CD4-positive, CD25-positive, alpha-beta regulatory T cell (primary cell): ENCODE data around the gene DOCK8. TPM values are rescaled to one million over a fixed set of nuclear protein-coding genes. Genes with fewer than 3 reads are reported as not detected.

Experiments used
- ATAC-seq, 2 donors: fragments of 150-1000 bp; cut with Tn5 transposase; one replicate each; pipeline ENCODE4 v1.10.0; 2021; ENCODE audit warnings: low read depth in 2 of 2, moderate number of reproducible peaks in 2 of 2, moderate library complexity in 1 of 2
- DNase-seq, 3 donors: peaks; one replicate each; pipeline versions ENCODE4 v3.0.0 to v3.0.0-alpha.2; 2012 to 2022; ENCODE audit warnings: mixed read lengths in 1 of 3
- H3K27ac ChIP-seq: one replicate; pipeline ENCODE4 v1.7.0; 2013; ENCODE audit warnings: mild to moderate bottlenecking, low read length; ENCODE audit not compliant: insufficient read depth, poor library complexity, severe bottlenecking
- H3K27me3 ChIP-seq: one replicate; pipeline ENCODE4 v1.7.0; 2013; ENCODE audit warnings: low read length; ENCODE audit not compliant: control insufficient read depth, insufficient read depth
- H3K36me3 ChIP-seq: one replicate; pipeline ENCODE4 v1.7.0; 2013; ENCODE audit warnings: mild to moderate bottlenecking, low read length, moderate library complexity; ENCODE audit not compliant: control insufficient read depth, insufficient read depth
- H3K4me1 ChIP-seq: 2 replicates; pipeline ENCODE4 v1.7.0; 2013; ENCODE audit warnings: mild to moderate bottlenecking, low read length; ENCODE audit not compliant: insufficient read depth, control insufficient read depth, poor library complexity, severe bottlenecking
- H3K4me3 ChIP-seq: one replicate; pipeline ENCODE4 v1.7.0; 2013; ENCODE audit warnings: low read depth, mild to moderate bottlenecking, low read length, moderate library complexity
- H3K9me3 ChIP-seq, 2 experiments: 1 replicate in 1 of 2; 2 replicates in 1 of 2; pipeline ENCODE4 v1.7.0; 2013; ENCODE audit warnings: low read length in 2 of 2, mild to moderate bottlenecking in 1 of 2, moderate library complexity in 1 of 2; ENCODE audit not compliant: control insufficient read depth in 2 of 2
- H3K27ac Mint-ChIP-seq, 3 donors: one replicate each; pipeline ENCODE4 v1.8.0; 2020 to 2022; ENCODE audit warnings: mild to moderate bottlenecking in 3 of 3, mixed read lengths in 3 of 3, moderate library complexity in 2 of 3
- H3K27me3 Mint-ChIP-seq: one replicate; pipeline ENCODE4 v1.8.0; 2022; ENCODE audit warnings: mild to moderate bottlenecking, mixed read lengths
- H3K36me3 Mint-ChIP-seq: one replicate; pipeline ENCODE4 v1.8.0; 2020; ENCODE audit warnings: mixed read lengths
- H3K4me1 Mint-ChIP-seq, 4 donors: one replicate each; pipeline ENCODE4 v1.8.0; 2020 to 2022; ENCODE audit warnings: mixed read lengths in 4 of 4, mild to moderate bottlenecking in 1 of 4
- H3K4me3 Mint-ChIP-seq, 4 donors: one replicate each; pipeline ENCODE4 v1.8.0; 2020 to 2022; ENCODE audit warnings: mild to moderate bottlenecking in 4 of 4, mixed read lengths in 4 of 4, moderate library complexity in 3 of 4
- H3K9me3 Mint-ChIP-seq, 7 donors: one replicate each; pipeline ENCODE4 v1.8.0; 2020 to 2022; ENCODE audit warnings: mixed read lengths in 7 of 7, mild to moderate bottlenecking in 3 of 7, moderate library complexity in 2 of 7
- polyA plus RNA-seq, 4 donors: library from polyadenylated mRNA; unstranded; fragments of 300-500 nt; fragmentation: Illumina TruSeq; gene quantifications; one replicate each; pipeline ENCODE4 v1.2.3, GENCODE V29; 2021
- total RNA-seq: library from RNA; stranded (reverse); gene quantifications from one replicate; pipeline ENCODE4 v1.2.3, GENCODE V29; 2022

The DOCK8 gene
- total and polyA plus RNA-seq, 5 donors from 2014 or later = 51.8 to 219 (median 54.4) TPM

DNA sequence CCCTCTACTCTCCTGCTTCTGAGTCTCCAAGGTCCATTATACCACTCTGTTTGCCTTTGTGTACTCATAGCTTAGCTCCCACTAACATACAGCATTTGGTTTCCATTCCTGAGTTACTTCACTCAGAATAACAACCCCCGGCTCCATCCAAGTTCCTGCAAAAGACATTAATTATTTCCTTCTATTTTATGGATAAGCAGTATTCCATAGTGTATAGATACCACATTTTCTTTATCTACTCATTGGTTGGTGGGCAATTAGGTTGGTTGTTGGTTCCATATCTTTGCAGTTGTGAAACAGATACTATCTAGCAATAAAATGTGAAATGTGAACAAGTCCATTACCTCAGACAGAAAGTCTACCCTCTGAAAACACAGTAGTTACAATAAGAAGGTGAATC lies 110.3 kb downstream of the DOCK8 start:
- peaks cover 75% of the 10 kb centered on the region for H3K36me3 ChIP-seq
- H3K27me3 ChIP-seq = no peaks in the 10 kb centered on the region
- Mint-ChIP-seq H3K27ac (peak overlapping the region in 1 of 3 donors; percentile 39), H3K27me3 (no peaks in the 10 kb centered on the region), H3K36me3 (peaks cover 48% of the 10 kb centered on the region), H3K4me3 (no peak overlapping the region), H3K9me3 (peaks cover 0 to 1% (median 0%) of the 10 kb centered on the region in 7 donors), H3K4me1 (peaks cover 0 to 18% (median 9%) of the 10 kb centered on the region in 4 donors)
- ATAC-seq = no peak
- H3K27ac ChIP-seq = no peak overlapping the region
- H3K4me1 ChIP-seq = no peaks in the 10 kb centered on the region
- DNase-seq = no peak
- H3K4me3 ChIP-seq = no peak overlapping the region
- no peaks in the 10 kb centered on the region for H3K9me3 ChIP-seq

DNA sequence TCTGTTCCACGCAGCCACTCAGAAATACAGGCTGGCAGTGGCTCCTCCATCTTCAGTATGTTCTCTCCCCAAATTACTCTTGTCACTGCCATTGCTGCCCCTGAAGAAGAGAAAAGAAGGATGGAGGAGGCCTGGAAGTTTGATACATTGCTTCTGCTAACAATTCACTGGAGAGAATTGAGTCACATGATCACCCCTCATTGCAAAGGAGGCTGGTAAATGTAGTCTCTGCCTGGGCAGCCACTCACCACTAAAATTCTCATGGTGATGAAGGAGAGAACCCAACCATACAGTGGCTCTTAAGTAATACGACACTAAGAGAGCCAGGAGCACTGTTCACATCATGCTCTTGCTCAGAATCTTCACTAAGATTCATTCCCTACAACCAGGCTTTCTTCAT lies 112.0 kb downstream of the DOCK8 start:
- Histone ChIP-seq H3K36me3 (peaks cover 90% of the 10 kb centered on the region), H3K4me3 (no peak overlapping the region), H3K4me1 (no peaks in the 10 kb centered on the region), H3K9me3 (no peaks in the 10 kb centered on the region), H3K27me3 (no peaks in the 10 kb centered on the region), H3K27ac (no peak overlapping the region)
- Mint-ChIP-seq H3K9me3 (peaks cover 0 to 1% (median 0%) of the 10 kb centered on the region in 7 donors), H3K4me1 (peaks cover 0 to 26% (median 11%) of the 10 kb centered on the region in 4 donors), H3K36me3 (peaks cover 60% of the 10 kb centered on the region), H3K4me3 (no peak overlapping the region), H3K27ac (peak overlapping the region; percentile 5 to 76 (median 73)), H3K27me3 (no peaks in the 10 kb centered on the region)
- DNase-seq = no peak
- no peak for ATAC-seq

DNA sequence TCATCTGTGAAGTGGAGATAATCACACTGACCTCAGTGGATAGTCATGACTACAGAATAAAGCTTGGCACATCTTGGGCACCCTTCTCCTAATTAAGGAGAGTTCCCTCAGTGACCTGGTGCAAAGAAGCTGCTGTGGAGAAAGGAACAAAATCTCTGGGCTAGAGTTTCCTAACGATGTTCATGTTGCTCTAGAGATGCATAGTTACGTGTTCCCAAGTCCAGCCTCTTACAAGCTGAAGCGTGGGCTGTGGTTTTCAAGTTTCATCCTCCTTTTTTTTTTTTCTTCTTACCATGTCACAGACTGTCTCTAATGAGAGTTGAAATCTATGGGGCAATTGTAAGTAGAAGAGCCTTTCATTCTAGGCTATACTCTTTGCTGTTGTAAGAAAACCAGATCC lies 113.8 kb downstream of the DOCK8 start:
- peaks cover 0 to 26% (median 12%) of the 10 kb centered on the region in 4 donors for H3K4me1 Mint-ChIP-seq
- peak overlapping the region in 2 of 3 donors; percentile 16 to 80 for H3K27ac Mint-ChIP-seq
- ATAC-seq (no peak), DNase-seq (no peak)
- H3K9me3 ChIP-seq = no peaks in the 10 kb centered on the region
- H3K27ac ChIP-seq = no peak overlapping the region
- peaks cover 68% of the 10 kb centered on the region for H3K36me3 Mint-ChIP-seq
- H3K27me3 Mint-ChIP-seq = no peaks in the 10 kb centered on the region
- H3K27me3 ChIP-seq = no peaks in the 10 kb centered on the region
- H3K4me3 Mint-ChIP-seq = no peak overlapping the region
- H3K4me3 ChIP-seq = no peak overlapping the region
- peaks cover 97% of the 10 kb centered on the region for H3K36me3 ChIP-seq
- no peaks in the 10 kb centered on the region for H3K4me1 ChIP-seq
- H3K9me3 Mint-ChIP-seq = peaks cover 0 to 1% (median 0%) of the 10 kb centered on the region in 7 donors

DNA sequence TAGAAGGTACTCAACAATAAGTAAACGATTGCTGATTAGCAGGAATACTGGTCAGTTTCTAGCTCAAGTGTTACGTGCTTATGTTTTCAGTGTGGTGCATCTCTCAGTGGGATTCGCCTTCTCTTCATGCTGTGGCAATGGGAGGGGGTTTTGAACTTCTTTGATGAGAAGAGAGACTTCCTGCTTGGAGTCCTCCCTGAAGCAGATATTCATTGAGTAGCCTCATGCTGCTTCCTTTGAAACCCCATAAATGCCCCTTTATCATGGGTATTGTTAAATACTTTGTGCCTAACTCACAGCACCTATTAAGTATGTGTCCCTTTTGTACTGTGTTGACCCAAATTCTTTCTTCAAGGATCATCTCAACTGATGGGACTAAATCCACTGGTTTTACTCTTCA lies 116.5 kb downstream of the DOCK8 start:
- Histone ChIP-seq H3K4me1 (no peaks in the 10 kb centered on the region), H3K27ac (no peak overlapping the region), H3K36me3 (peaks cover 97% of the 10 kb centered on the region), H3K4me3 (no peak overlapping the region), H3K27me3 (no peaks in the 10 kb centered on the region), H3K9me3 (no peaks in the 10 kb centered on the region)
- H3K36me3 Mint-ChIP-seq = peaks cover 71% of the 10 kb centered on the region
- H3K27me3 Mint-ChIP-seq = no peaks in the 10 kb centered on the region
- peak overlapping the region; percentile 17 to 48 (median 40) for H3K27ac Mint-ChIP-seq
- DNase-seq (no peak), ATAC-seq (no peak)
- H3K4me3 Mint-ChIP-seq = no peak overlapping the region
- peaks cover 0 to 28% (median 19%) of the 10 kb centered on the region in 4 donors for H3K4me1 Mint-ChIP-seq
- peaks cover 0 to 1% (median 0%) of the 10 kb centered on the region in 7 donors for H3K9me3 Mint-ChIP-seq

DNA sequence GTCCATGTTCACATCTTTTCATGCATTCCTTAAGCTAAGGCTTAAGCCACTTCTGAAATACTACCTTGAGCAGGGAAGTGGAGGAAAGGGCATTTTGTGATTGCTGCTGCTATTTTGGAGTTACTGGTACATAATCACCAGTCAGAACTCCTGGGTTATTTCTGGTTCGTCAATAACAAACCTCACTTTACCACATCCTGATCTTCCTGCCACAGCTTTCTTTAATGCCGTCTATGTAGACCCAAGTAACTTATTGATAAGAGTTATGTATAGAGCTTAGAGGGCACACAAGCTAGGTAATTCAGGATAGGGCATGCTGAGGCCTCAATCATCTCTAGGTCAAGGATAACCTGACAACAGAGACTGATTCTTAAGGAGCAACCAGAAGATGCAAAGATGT lies 120.7 kb downstream of the DOCK8 start:
- H3K9me3 Mint-ChIP-seq = no peaks in the 10 kb centered on the region
- peaks cover 0 to 19% (median 14%) of the 10 kb centered on the region in 4 donors for H3K4me1 Mint-ChIP-seq
- H3K4me3 Mint-ChIP-seq = no peak overlapping the region
- peaks cover 64% of the 10 kb centered on the region for H3K36me3 Mint-ChIP-seq
- DNase-seq = no peak
- no peak overlapping the region for H3K27ac ChIP-seq
- H3K4me3 ChIP-seq = no peak overlapping the region
- peak overlapping the region in 1 of 3 donors; percentile 21 for H3K27ac Mint-ChIP-seq
- H3K27me3 ChIP-seq = no peaks in the 10 kb centered on the region
- H3K36me3 ChIP-seq = peaks cover 94% of the 10 kb centered on the region
- H3K4me1 ChIP-seq = no peaks in the 10 kb centered on the region
- no peaks in the 10 kb centered on the region for H3K9me3 ChIP-seq
- H3K27me3 Mint-ChIP-seq = no peaks in the 10 kb centered on the region
- ATAC-seq = peak in 1 of 2 donors; percentile 71

DNA sequence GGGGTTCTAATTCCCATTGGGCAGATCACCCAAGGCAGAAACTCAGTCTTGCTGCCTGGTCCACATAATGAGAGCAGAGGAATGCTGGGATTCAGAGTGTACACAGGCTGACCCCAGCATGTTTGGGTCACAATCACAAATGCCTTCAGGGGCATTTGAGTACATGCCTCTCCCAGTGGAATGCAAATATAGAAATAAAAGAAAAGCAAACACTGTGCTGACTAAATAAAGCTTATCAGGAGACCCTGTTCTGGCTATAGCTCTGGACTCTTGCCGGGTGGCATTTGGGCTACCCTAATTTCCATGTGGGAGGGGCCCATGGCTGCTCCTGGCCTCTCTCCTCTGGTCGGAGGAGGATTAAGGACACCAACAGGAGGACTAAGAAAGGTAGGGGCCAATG lies 121.4 kb downstream of the DOCK8 start:
- ATAC-seq = no peak
- no peaks in the 10 kb centered on the region for H3K4me1 ChIP-seq
- no peak for DNase-seq
- Mint-ChIP-seq H3K4me1 (peaks cover 0 to 16% (median 13%) of the 10 kb centered on the region in 4 donors), H3K9me3 (no peaks in the 10 kb centered on the region), H3K27me3 (no peaks in the 10 kb centered on the region), H3K36me3 (peaks cover 58% of the 10 kb centered on the region), H3K27ac (peak overlapping the region in 2 of 3 donors; percentile 25 to 81), H3K4me3 (peak overlapping the region in 1 of 4 donors; percentile 66)
- no peak overlapping the region for H3K27ac ChIP-seq
- no peaks in the 10 kb centered on the region for H3K9me3 ChIP-seq
- H3K27me3 ChIP-seq = no peaks in the 10 kb centered on the region
- H3K36me3 ChIP-seq = peaks cover 94% of the 10 kb centered on the region
- H3K4me3 ChIP-seq = no peak overlapping the region

DNA sequence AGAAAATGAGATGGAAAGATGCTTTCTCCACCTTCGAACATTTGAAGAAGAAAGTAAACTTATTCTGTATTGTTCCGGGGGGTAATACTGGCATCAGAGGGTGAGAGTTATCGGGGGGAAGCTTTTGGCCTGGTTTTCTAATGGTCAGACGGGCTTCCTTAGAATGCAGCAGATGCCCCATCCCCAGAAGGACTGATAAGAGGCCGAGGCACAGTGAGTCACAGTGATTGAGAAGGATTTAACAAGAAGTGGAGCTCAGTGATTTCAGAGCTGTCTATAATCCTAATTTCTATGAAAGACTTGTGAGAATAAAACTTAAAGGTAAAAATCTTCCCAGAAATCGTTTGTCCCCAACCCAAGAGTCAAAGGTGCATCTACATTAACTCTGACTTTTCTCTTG lies 123.9 kb downstream of the DOCK8 start:
- H3K27ac Mint-ChIP-seq = no peak overlapping the region
- peaks cover 97% of the 10 kb centered on the region for H3K36me3 ChIP-seq
- DNase-seq (no peak), ATAC-seq (no peak)
- no peaks in the 10 kb centered on the region for H3K27me3 ChIP-seq
- H3K9me3 Mint-ChIP-seq = no peaks in the 10 kb centered on the region
- H3K4me3 Mint-ChIP-seq = no peak overlapping the region
- H3K4me3 ChIP-seq = no peak overlapping the region
- no peaks in the 10 kb centered on the region for H3K9me3 ChIP-seq
- peaks cover 56% of the 10 kb centered on the region for H3K36me3 Mint-ChIP-seq
- H3K27ac ChIP-seq = no peak overlapping the region
- no peaks in the 10 kb centered on the region for H3K27me3 Mint-ChIP-seq
- no peaks in the 10 kb centered on the region for H3K4me1 ChIP-seq
- peaks cover 0 to 16% (median 8%) of the 10 kb centered on the region in 4 donors for H3K4me1 Mint-ChIP-seq

DNA sequence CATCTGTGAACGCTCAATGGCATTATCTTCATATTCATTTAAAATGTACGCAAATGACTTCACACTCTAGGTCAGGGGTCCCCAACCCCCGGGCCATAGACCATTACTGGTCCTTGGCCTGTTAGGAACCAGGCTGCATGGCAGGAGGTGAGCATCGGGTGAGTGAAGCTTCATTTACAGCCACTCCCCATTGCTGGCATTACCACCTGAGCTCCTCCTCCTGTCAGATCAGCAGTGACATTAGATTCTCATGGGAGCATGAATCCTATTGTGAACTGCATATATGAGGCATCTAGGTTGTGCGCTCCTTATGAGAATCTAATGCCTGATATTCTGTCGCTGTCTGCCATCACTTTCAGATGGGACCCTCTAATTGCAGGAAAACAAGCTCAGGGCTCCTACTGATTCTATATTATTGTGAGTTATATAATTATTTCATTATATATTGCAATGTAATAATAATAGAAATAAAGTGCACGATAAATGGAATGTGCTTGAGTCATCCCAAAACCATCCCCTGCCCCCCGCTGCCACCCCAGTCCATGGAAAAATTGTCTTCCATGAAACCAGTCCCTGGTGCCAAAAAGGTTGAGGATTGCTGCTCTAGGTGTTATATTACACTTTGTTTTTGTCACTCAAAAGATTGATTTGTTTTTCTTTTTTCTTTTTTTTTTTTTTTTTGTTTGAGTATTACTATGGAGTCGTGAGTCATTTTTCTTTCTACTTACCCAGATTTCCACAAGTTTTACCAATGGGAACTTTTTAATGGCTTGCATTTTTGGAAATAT lies 127.2 kb downstream of the DOCK8 start:
- DNase-seq (no peak), ATAC-seq (no peak)
- H3K27ac ChIP-seq = no peak overlapping the region
- H3K36me3 ChIP-seq = peaks cover 96% of the 10 kb centered on the region
- peaks cover 54% of the 10 kb centered on the region for H3K36me3 Mint-ChIP-seq
- H3K9me3 ChIP-seq = no peaks in the 10 kb centered on the region
- H3K4me1 ChIP-seq = no peaks in the 10 kb centered on the region
- H3K27ac Mint-ChIP-seq = no peak overlapping the region
- no peak overlapping the region for H3K4me3 Mint-ChIP-seq
- H3K27me3 Mint-ChIP-seq = no peaks in the 10 kb centered on the region
- no peaks in the 10 kb centered on the region for H3K27me3 ChIP-seq
- no peak overlapping the region for H3K4me3 ChIP-seq
- H3K9me3 Mint-ChIP-seq = no peaks in the 10 kb centered on the region
- peaks cover 0 to 8% (median 4%) of the 10 kb centered on the region in 4 donors for H3K4me1 Mint-ChIP-seq
